Kidney glomerular epithelial cell (primary cell): Measurements from ENCODE around the gene CSF1.
A peak's percentile ranks its signal among the peaks of the same experiment; 100 is the strongest.
"Not testable (repeated sequence)": the region's sequence is repeated elsewhere in the genome, so short reads cannot be mapped to it uniquely, and the experiment has no call there.

Experiments used
- DNase-seq: peaks from one replicate; lab custom pipeline; 2025; lab: John Stamatoyannopoulos, UW

CSF1 gene

GRCh38 chr1:109902204-109902985, 8.3 kb upstream of the CSF1 start:
- DNase-seq: no peak

DNA sequence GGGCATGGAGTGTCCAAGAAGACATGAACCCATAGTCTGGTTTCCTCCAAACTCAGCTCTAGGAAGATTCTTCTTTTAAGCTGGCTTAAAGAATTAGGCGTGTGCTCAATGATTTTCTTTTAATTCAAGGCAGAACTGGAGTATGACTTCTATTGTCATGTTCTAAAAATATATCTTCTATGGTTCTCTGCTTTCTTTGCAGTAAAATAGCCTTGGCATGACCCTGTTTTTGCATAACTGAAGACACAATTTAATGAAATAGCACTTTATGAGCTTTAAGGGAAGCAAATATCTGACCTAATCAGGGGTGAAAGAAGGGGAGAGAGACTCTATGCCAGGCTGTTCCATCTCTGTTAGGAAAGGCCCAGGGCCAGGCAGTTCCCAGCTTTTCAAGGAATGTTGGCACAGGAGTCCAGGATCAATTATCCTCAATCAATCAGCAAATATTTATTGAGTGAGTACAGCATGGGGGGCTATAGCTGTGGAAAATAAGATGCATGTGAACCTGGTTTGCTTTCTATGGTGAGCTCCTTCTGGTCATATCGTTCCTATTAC, 7.2 kb upstream of the CSF1 start:
- no peak for DNase-seq

GRCh38 chr1:109904105-109904817, 6.4 kb upstream of the CSF1 start:
- no peak for DNase-seq

DNA sequence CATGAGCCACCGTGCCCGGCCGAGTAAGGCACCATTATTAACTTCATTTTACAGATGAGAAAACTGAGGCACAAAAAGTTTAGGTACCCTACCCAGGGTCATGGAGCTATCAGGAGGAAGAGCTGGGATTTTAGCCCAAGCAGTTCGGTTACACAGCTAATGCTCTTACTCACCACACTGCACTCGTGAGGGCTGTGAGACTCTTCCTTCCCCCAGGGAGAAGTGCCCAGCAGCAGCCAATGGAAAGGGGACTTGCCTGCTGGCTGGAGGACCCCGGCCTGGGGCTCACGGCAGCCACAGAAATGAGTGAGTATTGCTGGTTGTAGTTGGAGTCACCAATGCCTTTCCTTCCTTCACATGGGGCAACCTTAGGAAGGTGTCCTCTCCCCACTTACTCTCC, 5.2 kb upstream of the CSF1 start:
- no peak for DNase-seq

- DNase-seq: no peak
Observed at GRCh38 chr1:109906160-109906838, 4.3 kb upstream of the CSF1 start.

DNA sequence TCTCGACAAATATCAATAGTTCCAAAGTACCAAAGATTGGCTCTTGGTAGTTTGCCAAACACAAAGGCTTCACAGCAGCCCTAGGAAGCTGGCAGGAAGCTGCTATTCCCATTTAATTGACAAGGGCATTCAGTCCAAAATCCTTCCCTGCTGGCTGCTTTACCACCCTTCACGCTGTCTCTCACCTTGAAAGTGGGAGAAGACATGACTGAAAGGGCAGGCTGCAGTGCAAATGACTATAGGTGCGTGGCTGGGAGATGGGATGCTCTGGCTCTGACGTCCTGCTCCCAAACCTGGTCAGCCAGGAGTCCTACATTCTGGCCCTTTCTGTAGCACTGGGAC, 3.8 kb upstream of the CSF1 start:
- DNase-seq: no peak

DNA sequence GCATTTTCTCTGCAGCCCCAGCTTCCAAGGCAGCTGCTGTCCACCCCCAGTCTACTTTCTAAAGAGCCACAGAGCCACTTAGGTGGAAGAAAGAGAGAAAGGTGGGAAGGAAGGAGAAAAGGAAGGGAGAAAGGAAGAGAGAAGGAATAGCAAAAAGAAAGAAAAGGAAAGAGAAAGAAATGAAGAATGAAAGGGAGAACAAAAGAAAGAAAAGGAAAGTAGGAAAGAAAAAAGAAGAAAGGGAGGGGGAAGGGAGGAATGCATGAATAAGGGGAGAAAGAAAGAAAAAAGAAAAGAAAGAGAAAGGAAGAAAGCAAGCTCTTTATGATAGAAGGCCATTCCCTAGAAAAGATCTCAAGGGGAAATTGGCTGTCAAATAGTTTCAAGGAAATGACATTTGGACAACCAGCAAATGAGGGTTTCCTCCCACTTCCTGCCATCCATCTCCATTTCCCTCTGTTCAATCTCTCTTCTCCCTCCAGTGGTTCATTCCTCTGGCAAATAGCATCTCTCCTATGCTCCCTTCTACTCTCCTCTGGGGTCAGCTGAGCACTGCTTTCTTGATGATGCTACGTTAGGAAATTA, 3.4 kb upstream of the CSF1 start:
- DNase-seq: no peak

- DNase-seq: no peak
Observed at GRCh38 chr1:109908836-109909235, 1.8 kb upstream of the CSF1 start.

- DNase-seq: peak; percentile 60
Observed at GRCh38 chr1:109909561-109909960, 1.1 kb upstream of the CSF1 start.

DNA sequence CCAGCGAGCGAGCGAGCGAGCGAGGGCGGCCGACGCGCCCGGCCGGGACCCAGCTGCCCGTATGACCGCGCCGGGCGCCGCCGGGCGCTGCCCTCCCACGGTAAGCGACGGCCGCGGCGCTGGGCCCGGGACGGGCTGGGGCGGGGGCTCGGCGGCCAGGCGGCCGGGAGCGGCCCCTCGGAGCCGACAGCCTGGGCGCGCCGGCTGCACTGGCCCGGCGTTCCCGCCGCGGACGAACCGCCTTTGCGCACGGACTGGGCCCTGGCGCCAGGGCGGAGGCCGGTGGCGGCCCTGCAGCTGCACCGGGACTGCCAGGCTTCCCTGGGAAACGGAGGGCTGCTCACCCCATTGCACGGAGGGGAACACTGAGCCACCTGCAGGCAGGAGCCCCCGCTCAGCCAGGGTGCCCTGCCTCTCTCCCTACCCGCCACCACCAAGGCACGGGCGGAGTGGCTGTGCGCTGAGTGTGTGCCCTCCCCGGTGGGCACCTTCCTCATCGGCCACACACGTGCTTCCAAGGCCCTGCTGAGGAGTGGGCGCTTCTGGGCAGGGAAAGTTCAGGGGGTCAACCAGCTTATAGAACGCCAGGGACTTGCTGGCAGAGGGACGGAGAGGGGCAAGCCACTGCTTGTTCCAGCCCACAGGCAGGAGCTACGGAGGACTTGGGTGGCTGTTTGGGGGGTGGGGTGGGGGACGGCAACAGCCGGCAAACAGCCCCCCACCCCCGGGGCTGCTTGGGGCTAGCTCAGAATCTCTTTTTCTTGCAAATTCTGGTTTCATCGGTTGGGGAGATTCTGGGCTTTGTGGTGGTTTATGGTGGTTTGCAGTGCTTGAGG, 532 bp downstream of the CSF1 start:
- no peak for DNase-seq

GRCh38 chr1:109912214-109912861, 1.7 kb downstream of the CSF1 start:
- no peak for DNase-seq

DNA sequence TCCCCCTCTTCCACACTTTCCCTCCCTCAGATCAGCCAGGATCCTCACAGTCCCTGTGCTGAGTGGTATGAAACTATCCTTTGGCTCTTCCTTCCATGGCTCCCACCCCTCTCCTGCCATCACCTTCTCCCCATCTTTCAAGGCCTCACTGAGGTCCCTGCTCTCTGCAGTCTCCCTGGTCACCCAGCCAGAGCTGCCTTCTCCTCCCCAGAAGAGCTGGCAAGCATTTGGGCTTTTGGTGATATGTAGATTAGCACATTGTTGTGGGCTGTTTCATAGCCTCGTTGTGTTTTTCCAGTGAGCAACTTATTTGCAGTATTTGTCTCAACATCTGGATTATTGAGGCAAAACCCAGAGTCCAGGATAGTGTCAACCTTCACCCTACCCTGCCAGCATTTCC, 2.2 kb downstream of the CSF1 start:
- DNase-seq: no peak

- DNase-seq: no peak
Observed at GRCh38 chr1:109913360-109913879, 2.8 kb downstream of the CSF1 start.

DNA sequence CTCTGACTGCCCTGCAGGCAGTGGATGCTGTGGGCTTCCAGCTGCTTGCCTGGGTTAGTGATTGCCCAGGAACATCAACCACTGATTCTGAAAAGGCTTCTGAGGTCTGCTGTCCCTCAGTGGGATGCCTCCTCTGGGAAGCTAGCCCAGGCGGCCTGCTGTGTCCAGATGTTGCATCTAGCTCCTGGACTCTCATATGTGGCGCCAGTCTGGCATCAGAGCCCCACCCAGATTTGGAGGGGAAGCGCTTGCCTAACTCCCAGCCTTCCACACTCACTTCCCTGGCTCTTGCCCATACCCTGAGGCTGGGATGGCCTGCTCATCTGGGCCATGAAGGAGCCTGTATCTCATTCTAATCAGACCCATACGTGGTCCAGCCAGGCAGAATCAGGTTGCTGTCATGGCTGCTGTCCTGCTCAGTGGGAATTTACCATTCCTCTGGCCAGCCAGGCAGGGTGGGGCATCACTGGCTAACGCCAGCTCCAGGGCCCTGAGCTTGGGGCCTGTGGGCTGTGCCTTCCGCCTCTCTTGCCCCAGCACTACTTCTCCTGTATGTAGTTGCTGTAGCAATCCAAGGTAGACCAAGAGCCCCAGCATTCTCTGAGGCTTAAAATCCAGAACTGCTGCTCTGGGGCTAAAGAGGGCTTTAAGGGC, 4.1 kb downstream of the CSF1 start:
- no peak for DNase-seq

- DNase-seq: no peak
Observed at GRCh38 chr1:109917051-109917767, 6.6 kb downstream of the CSF1 start.

GRCh38 chr1:109917768-109918606, 7.3 kb downstream of the CSF1 start:
- DNase-seq: no peak

GRCh38 chr1:109918671-109919070, 8.0 kb downstream of the CSF1 start:
- DNase-seq: no peak

- DNase-seq: no peak
Observed at GRCh38 chr1:109919303-109919702, 8.7 kb downstream of the CSF1 start.

GRCh38 chr1:109920391-109920790, 9.7 kb downstream of the CSF1 start:
- DNase-seq: not testable (repeated sequence)
